GM21528 (cell line): ENCODE results near the gene CYP4X1.
"Not testable (repeated sequence)": the region's sequence is repeated elsewhere in the genome, so short reads cannot be mapped to it uniquely, and the experiment has no call there.

Experiments used
- ATAC-seq: cut with Tn5 transposase; IDR thresholded peaks from one replicate; pipeline ENCODE4 v1.9.1; 2021; ENCODE audit warnings: mild to moderate bottlenecking, moderate library complexity; ENCODE audit not compliant: unreplicated experiment, low FRiP score

CYP4X1 gene

GRCh38 chr1:47067097-47067594 is 43.7 kb downstream of the CYP4X1 start, which contains the start of gene CYP4Z1:
TSS of gene CYP4Z1 (plus strand) at chr1:47067231. CDS start at chr1:47067491, 260 bp downstream.
- no peak for ATAC-seq

GRCh38 chr1:47069080-47069479 is 45.6 kb downstream of the CYP4X1 start:
- not testable (repeated sequence) for ATAC-seq

GRCh38 chr1:47069509-47069908 is 46.0 kb downstream of the CYP4X1 start:
- not testable (repeated sequence) for ATAC-seq

- not testable (repeated sequence) for ATAC-seq
Measured at GRCh38 chr1:47089356-47089755, 65.9 kb downstream of the CYP4X1 start.

- not testable (repeated sequence) for ATAC-seq
Measured at GRCh38 chr1:47091476-47091875, 68.0 kb downstream of the CYP4X1 start.
